MCF 10A (cell line): ENCODE data around the gene HAGHL. TPM values are rescaled to one million over a fixed set of nuclear protein-coding genes. Genes with fewer than 3 reads are reported as not detected.

Experiments
- BruUV-seq: library from RNA; stranded (reverse); fragments of 400-500 nt; replicated peaks from 2 replicates; lab custom pipeline; 2021; lab: Mats Ljungman, UMichigan
- CTCF ChIA-PET: fragments of 300-600 bp; sonication (Branson Sonifier 250); formaldehyde crosslinking; extraction: SDS; loops from one replicate; lab custom pipeline; 2021; ENCODE audit warnings: antibody characterized with exemption, inconsistent platforms; lab: Yijun Ruan, JAX
- POLR2A ChIA-PET: fragments of 300-600, 350-650 bp; sonication (Branson Sonifier 250); formaldehyde crosslinking; extraction: SDS; loops from one replicate; lab custom pipeline; 2020; ENCODE audit warnings: antibody characterized with exemption, inconsistent platforms; lab: Yijun Ruan, JAX
- DNase-seq: peaks from one replicate; pipeline ENCODE4 v3.0.0-alpha.2; 2018; ENCODE audit not compliant: unreplicated experiment
- H3K27ac Mint-ChIP-seq: one replicate; pipeline ENCODE4 v1.8.0; 2022; ENCODE audit warnings: mild to moderate bottlenecking, low read depth, mixed read lengths; ENCODE audit not compliant: unreplicated experiment
- H3K27me3 Mint-ChIP-seq: one replicate; pipeline ENCODE4 v1.8.0; 2022; ENCODE audit warnings: mixed read lengths; ENCODE audit not compliant: insufficient read depth, unreplicated experiment
- H3K36me3 Mint-ChIP-seq: one replicate; pipeline ENCODE4 v1.8.0; 2022; ENCODE audit warnings: mild to moderate bottlenecking, moderate library complexity, mixed read lengths; ENCODE audit not compliant: insufficient read depth, unreplicated experiment
- H3K4me1 Mint-ChIP-seq: one replicate; pipeline ENCODE4 v1.8.0; 2022; ENCODE audit warnings: mixed read lengths; ENCODE audit not compliant: insufficient read depth, unreplicated experiment
- H3K4me3 Mint-ChIP-seq: one replicate; pipeline ENCODE4 v1.8.0; 2022; ENCODE audit warnings: mild to moderate bottlenecking, moderate library complexity, mixed read lengths; ENCODE audit not compliant: unreplicated experiment
- H3K9me3 Mint-ChIP-seq: one replicate; pipeline ENCODE4 v1.8.0; 2022; ENCODE audit warnings: mixed read lengths; ENCODE audit not compliant: unreplicated experiment
- intact Hi-C: fragments of 100-400 bp; cut with micrococcal nuclease; formaldehyde crosslinking; loops from 2 replicates; pipeline ENCODE4 v1.14.1; 2022
- total RNA-seq: library from RNA; stranded (reverse); gene quantifications from 2 replicates; pipeline ENCODE4 v1.2.3, GENCODE V29; 2022
- TF ChIP-seq, protein P1 (sequence below): fragments of 200-600 bp; IDR thresholded peaks from one replicate; pipeline ENCODE4 v1.8.0; 2022; ENCODE audit warnings: antibody characterized with exemption, mild to moderate bottlenecking; ENCODE audit not compliant: unreplicated experiment

Gene HAGHL
- total RNA-seq, 1 experiment from 2014 or later: 24.5 TPM

DNA sequence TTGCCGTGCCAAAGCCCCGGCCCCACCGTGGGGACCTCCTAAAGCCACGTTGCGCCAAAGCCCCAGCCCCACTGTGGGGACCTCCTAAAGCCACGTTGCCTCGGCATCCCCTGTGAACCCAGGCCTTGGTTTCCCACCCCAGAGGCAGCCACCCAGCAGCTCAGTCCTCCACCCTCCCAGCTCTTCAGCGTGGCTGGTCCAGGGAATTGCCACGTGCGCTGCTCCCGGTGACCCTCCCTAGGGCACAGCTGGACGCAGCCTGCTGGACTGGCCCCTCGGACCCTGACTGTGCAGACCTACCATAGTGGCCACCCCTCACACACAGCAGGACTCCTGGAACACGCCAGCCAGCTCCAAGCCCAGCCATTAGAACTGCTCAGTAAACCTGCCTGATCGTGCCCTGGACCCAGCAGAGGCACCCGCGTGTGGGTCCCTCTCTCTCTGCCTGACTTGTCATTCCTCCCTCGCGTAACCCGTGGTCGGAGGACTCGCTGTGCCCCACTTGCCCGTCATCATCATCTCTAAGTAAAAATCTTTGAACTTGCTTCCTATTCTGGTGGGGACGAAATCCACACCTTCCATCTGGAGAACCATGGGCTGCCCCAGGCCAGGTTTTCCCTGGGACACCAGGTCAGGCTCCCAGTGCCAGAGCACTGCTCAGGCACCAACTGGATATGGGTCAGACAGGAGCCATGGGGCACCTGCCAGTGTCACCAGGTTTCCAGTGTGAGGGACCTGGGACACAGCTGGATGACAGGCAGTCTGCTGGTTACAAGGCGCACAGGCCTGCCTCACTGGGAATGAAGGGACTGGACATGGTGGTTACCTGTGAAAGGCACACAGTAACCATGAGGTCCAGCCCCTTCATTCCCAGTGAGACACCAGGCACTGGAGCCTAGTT, 8.3 kb downstream of the HAGHL start:
- Mint-ChIP-seq H3K27ac (no peak overlapping the region), H3K9me3 (no peaks in the 10 kb centered on the region), H3K36me3 (peaks cover 52% of the 10 kb centered on the region), H3K27me3 (no peaks in the 10 kb centered on the region), H3K4me3 (no peak overlapping the region), H3K4me1 (peaks cover 6% of the 10 kb centered on the region)
- TF ChIP-seq, protein P1, sequence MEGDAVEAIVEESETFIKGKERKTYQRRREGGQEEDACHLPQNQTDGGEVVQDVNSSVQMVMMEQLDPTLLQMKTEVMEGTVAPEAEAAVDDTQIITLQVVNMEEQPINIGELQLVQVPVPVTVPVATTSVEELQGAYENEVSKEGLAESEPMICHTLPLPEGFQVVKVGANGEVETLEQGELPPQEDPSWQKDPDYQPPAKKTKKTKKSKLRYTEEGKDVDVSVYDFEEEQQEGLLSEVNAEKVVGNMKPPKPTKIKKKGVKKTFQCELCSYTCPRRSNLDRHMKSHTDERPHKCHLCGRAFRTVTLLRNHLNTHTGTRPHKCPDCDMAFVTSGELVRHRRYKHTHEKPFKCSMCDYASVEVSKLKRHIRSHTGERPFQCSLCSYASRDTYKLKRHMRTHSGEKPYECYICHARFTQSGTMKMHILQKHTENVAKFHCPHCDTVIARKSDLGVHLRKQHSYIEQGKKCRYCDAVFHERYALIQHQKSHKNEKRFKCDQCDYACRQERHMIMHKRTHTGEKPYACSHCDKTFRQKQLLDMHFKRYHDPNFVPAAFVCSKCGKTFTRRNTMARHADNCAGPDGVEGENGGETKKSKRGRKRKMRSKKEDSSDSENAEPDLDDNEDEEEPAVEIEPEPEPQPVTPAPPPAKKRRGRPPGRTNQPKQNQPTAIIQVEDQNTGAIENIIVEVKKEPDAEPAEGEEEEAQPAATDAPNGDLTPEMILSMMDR: no peak
- ChIA-PET POLR2A (interaction anchor here (1.2 to 4.1 kb wide), 3 partner anchors 9 to 46 kb away, joined by 4 to 31 read pairs (median 25); partner anchors contain the start of genes ANTKMT, CCDC78 and HAGHL), CTCF (interaction anchor here (0.6 kb wide), 2 partner anchors 19 to 41 kb away, joined by 3 read pairs; no protein-coding TSS in a partner anchor)
- BruUV-seq: no TSS peak
- no peak for DNase-seq
- intact Hi-C loops: no loop called here

DNA sequence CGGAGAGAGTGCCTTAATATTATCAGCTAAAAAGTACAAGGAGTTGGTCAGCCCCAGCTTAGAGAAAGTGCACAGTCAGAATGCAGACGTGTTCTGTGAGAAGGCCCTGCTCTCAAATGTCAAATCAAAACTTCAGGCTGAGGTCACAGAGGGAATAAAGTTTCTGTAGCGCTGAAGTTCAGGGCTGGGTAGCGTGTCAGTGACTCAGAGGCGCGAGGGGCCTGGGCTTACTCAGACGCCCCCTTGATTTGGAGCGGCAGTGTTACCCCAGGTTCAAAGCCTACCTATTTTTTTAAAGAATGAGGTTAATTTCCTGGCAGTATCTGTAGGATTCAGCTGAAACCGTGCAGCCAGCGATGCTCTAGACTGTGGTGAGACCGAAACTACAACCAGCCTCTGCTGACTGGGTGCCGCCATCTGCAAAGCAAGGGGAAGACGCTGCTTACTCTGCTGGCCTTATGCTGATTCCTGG, 9.1 kb downstream of the HAGHL start:
- H3K27me3 Mint-ChIP-seq: no peaks in the 10 kb centered on the region
- peaks cover 46% of the 10 kb centered on the region for H3K36me3 Mint-ChIP-seq
- POLR2A ChIA-PET: interaction anchor here (1.2 to 4.1 kb wide), 3 partner anchors 9 to 45 kb away, joined by 4 to 31 read pairs (median 25); partner anchors contain the start of genes ANTKMT, CCDC78 and HAGHL
- intact Hi-C loops: no loop called here
- no peak overlapping the region for H3K27ac Mint-ChIP-seq
- no TSS peak for BruUV-seq
- no peak overlapping the region for H3K4me3 Mint-ChIP-seq
- CTCF ChIA-PET: interaction anchor here (0.6 to 0.8 kb wide), 2 partner anchors 20 to 309 kb away, joined by 3 read pairs; no protein-coding TSS in a partner anchor
- TF ChIP-seq, protein P1: no peak
- no peaks in the 10 kb centered on the region for H3K9me3 Mint-ChIP-seq
- peaks cover 6% of the 10 kb centered on the region for H3K4me1 Mint-ChIP-seq
- no peak for DNase-seq

DNA sequence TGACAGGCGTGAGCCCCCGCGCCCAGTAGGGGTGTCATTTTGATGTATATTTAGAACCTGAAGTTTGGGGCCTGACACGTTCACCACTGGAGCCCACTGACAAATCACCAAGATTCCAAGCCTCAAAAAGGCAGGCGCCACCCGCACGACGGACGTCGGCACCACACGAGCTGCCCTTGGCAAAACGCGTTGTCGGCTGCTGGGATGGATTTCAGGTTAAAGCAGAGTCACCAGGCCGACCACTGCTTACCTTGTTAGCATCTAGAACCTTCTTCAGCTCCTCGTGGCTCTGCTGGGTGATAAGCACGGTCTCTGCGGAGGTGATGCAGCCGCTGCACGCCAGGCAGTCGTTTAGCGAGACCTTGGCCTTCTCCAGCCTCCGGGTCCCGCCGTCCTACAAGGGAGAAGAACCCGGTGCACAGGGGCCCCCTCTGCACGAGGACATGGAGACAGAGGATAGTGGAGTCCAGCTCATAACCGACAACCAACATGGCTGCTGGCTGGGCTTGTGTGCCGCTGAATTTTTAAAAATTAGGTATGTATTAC, 10.1 kb downstream of the HAGHL start:
- Mint-ChIP-seq H3K27me3 (no peaks in the 10 kb centered on the region), H3K36me3 (peaks cover 42% of the 10 kb centered on the region), H3K4me1 (peaks cover 6% of the 10 kb centered on the region), H3K9me3 (no peaks in the 10 kb centered on the region), H3K27ac (no peak overlapping the region), H3K4me3 (no peak overlapping the region)
- DNase-seq: no peak
- intact Hi-C loops: no loop called here
- no TSS peak for BruUV-seq
- TF ChIP-seq, protein P1: no peak
- POLR2A ChIA-PET: interaction anchor here (0.7 to 4.1 kb wide), 8 partner anchors 10 to 51 kb away, joined by 3 to 31 read pairs (median 4); partner anchors contain the start of genes ANTKMT, CCDC78, CHTF18 and FBXL16
- CTCF ChIA-PET: interaction anchor here (0.8 to 5.9 kb wide), 4 partner anchors 25 to 320 kb away, joined by 3 to 37 read pairs (median 4); no protein-coding TSS in a partner anchor
